Breast epithelium (tissue), 4 donors: Measurements from ENCODE around the gene MAST4. TPM values are rescaled to one million over a fixed set of nuclear protein-coding genes. Genes with fewer than 3 reads are reported as not detected.

Source experiments
- DNase-seq, 2 donors: peaks; one replicate each; pipeline ENCODE4 v3.0.0-alpha.2; 2019; ENCODE audit warnings: low spot score in 2 of 2
- H3K27ac ChIP-seq, 2 donors: fragments of 200-600 bp; sonication (generic) in 1 of 2; one replicate each; pipeline ENCODE4 v1.5.1; 2016 to 2019; ENCODE audit warnings: mild to moderate bottlenecking in 1 of 2
- H3K27me3 ChIP-seq, 2 donors: fragments of 200-600 bp; sonication (generic) in 1 of 2; one replicate each; pipeline versions ENCODE4 v1.5.1 to v1.6.0; 2017 to 2019; ENCODE audit warnings: control low read depth in 1 of 2, mild to moderate bottlenecking in 1 of 2
- H3K36me3 ChIP-seq: fragments of 200-600 bp; one replicate; pipeline ENCODE4 v1.5.1; 2019
- H3K4me1 ChIP-seq, 2 donors: fragments of 200-600 bp; sonication (generic); one replicate each; pipeline ENCODE4 v1.5.1; 2016 to 2019; ENCODE audit warnings: control low read depth in 1 of 2
- H3K4me3 ChIP-seq, 3 donors: fragments of 200-600 bp; sonication (generic); 1 replicate in 2 of 3; 2 replicates in 1 of 3; pipeline ENCODE4 v1.5.1; 2016 to 2019; ENCODE audit warnings: mild to moderate bottlenecking in 3 of 3, moderate library complexity in 2 of 3
- H3K9me3 ChIP-seq, 2 donors: fragments of 200-600 bp; sonication (generic) in 1 of 2; one replicate each; pipeline ENCODE4 v1.5.1; 2016 to 2019; ENCODE audit warnings: control low read depth in 1 of 2
- POLR2A ChIP-seq: fragments of 450-650 bp; IDR thresholded peaks from one replicate; pipeline ENCODE4 v1.6.1; 2016; ENCODE audit warnings: antibody characterized with exemption, mild to moderate bottlenecking, moderate library complexity
- POLR2AphosphoS5 ChIP-seq, 3 donors: sonication (generic); formaldehyde crosslinking; IDR thresholded peaks; one replicate each; pipeline ENCODE4 v1.6.1; 2017; ENCODE audit warnings: antibody characterized with exemption in 3 of 3
- intact Hi-C: fragments of 100-400 bp; cut with DNase I; formaldehyde crosslinking; loops from one replicate; pipeline ENCODE4 v1.15.1; 2023; ENCODE audit warnings: low total_unique reads
- total RNA-seq, 3 donors: library from RNA; depleted of rRNA; stranded (reverse); fragments of >200 nt; gene quantifications; one replicate each; pipeline ENCODE4 v1.1.0, GENCODE V29; 2016
- TF ChIP-seq, protein P1 (sequence below), 3 donors: fragments of 450-650 bp; IDR thresholded peaks; one replicate each; pipeline ENCODE4 v1.5.1; 2016 to 2017; ENCODE audit warnings: antibody characterized with exemption in 3 of 3, mild to moderate bottlenecking in 3 of 3, moderate library complexity in 3 of 3

Gene MAST4
- total RNA-seq, 3 donors from 2014 or later, result 28.0 to 61.5 (median 50.1) TPM

DNA sequence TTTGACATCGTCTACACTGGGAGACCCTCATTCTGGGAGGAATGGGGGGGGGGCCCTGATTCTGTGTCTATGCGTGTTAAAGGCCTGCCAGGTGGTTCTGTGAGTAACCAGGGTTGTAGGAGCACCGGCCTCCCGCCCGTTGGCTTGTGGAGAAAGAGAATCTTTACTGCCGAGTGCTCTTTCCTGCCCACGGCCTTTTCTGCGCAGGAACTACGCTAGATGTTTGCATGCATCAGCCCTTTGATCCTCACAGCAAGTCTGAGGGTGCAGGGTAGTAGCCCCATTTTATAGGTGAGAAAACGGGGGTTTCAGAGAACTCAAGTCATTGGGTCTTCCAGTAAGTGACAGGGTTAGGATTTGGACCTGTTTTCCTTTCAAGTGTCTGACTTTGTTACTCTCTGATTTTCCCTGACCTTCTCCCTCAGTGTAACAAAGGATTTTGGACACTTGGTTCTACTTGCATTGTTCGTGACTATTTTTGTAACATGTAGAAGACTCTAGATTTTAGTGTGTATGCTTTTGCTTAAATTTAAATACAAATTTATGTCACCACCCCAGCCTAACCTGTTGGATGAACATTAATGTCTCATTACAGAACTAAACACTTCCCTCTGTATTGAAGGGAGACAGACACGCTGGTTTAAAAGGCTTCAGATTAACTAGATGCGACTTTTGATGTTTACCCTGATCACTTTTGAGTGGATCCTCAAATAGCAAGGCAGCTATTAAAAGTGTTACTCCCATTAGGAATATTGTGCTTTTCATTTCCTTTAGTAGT is 22.0 kb downstream of the MAST4 start:
- Histone ChIP-seq H3K9me3 (no peaks in the 10 kb centered on the region), H3K27ac (no peak overlapping the region), H3K4me1 (no peaks in the 10 kb centered on the region), H3K4me3 (no peak overlapping the region), H3K36me3 (no peaks in the 10 kb centered on the region), H3K27me3 (no peaks in the 10 kb centered on the region)
- TF ChIP-seq, protein P1, sequence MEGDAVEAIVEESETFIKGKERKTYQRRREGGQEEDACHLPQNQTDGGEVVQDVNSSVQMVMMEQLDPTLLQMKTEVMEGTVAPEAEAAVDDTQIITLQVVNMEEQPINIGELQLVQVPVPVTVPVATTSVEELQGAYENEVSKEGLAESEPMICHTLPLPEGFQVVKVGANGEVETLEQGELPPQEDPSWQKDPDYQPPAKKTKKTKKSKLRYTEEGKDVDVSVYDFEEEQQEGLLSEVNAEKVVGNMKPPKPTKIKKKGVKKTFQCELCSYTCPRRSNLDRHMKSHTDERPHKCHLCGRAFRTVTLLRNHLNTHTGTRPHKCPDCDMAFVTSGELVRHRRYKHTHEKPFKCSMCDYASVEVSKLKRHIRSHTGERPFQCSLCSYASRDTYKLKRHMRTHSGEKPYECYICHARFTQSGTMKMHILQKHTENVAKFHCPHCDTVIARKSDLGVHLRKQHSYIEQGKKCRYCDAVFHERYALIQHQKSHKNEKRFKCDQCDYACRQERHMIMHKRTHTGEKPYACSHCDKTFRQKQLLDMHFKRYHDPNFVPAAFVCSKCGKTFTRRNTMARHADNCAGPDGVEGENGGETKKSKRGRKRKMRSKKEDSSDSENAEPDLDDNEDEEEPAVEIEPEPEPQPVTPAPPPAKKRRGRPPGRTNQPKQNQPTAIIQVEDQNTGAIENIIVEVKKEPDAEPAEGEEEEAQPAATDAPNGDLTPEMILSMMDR (IDR thresholded peaks at IDR 0.05), result no peak
- TF ChIP-seq POLR2AphosphoS5 (IDR thresholded peaks at IDR 0.05), result no peak
- TF ChIP-seq POLR2A, result no peak
- no peak for DNase-seq
- intact Hi-C loops, result no loop called here

DNA sequence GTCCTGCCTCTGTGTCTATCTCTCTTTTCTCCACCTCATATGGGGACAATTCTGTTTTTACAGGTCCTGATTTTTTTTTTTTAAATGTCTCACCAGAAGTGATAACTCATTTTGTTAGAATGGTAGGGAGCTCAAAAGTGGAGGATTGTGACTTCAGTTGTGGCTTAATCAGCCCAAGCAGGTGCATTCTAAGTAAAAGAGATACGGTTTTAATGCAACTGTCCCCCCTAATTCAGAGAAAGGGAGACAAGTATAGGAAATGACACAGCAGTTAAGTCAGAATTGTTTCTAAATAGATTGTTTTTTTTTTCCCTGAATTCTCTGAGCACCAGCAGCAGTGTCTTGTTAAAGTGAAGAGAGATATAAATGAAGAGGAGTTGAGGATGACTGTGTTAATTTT is 24.5 kb downstream of the MAST4 start:
- no peaks in the 10 kb centered on the region for H3K9me3 ChIP-seq
- intact Hi-C loops, result loop anchor here (5.0 kb wide), 1 partner anchor 562 kb away; no protein-coding TSS in a partner anchor
- H3K27ac ChIP-seq, result no peak overlapping the region
- DNase-seq, result no peak
- no peaks in the 10 kb centered on the region for H3K36me3 ChIP-seq
- no peaks in the 10 kb centered on the region for H3K27me3 ChIP-seq
- TF ChIP-seq POLR2AphosphoS5 (IDR thresholded peaks at IDR 0.05) (no peak), POLR2A (no peak)
- TF ChIP-seq, protein P1 (IDR thresholded peaks at IDR 0.05), result no peak
- H3K4me1 ChIP-seq, result no peaks in the 10 kb centered on the region
- H3K4me3 ChIP-seq, result no peak overlapping the region

DNA sequence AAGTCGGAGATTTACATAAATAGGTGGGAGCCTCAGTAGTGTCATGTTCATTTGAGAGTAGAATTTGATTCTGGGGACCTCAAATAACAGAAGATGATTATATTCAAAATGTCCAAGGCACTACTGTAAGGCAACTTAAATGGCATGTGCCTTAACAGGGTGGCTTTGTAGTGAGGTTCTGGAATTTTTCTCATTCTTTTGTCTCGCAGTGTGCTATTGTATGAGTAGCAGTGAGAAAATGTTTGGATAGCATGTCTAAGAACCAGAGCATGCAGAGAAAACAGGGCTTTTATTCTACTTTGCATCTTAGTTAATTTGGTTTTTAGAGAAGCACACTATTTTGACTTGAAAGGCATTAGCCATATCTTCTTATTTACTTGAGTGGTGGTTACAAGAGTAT is 25.0 kb downstream of the MAST4 start:
- H3K9me3 ChIP-seq, result no peaks in the 10 kb centered on the region
- H3K4me1 ChIP-seq, result no peaks in the 10 kb centered on the region
- no peaks in the 10 kb centered on the region for H3K36me3 ChIP-seq
- TF ChIP-seq, protein P1 (IDR thresholded peaks at IDR 0.05), result no peak
- TF ChIP-seq POLR2AphosphoS5 (IDR thresholded peaks at IDR 0.05) (no peak), POLR2A (no peak)
- intact Hi-C loops, result loop anchor here (5.0 kb wide), 1 partner anchor 561 kb away; no protein-coding TSS in a partner anchor
- no peaks in the 10 kb centered on the region for H3K27me3 ChIP-seq
- DNase-seq, result no peak
- H3K4me3 ChIP-seq, result no peak overlapping the region
- H3K27ac ChIP-seq, result no peak overlapping the region

DNA sequence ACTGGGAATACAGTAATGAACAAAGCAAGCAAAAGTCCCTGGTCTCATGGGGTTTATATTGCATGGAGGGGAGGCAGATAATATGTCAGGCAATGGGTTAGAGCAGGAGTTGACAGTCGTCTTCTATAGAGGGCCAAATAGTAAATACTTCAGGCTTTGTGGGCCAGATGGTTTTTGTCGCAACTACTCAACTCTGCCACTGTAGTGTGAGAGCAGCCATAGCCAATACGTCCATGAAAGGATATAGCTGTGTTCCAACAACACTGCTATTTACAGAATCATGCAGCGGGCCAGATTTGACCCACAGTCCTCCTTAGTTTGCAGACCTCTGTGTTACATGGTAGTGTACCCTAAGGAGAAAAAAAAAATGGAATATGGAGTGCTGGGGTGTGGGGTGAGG is 25.5 kb downstream of the MAST4 start:
- no peak overlapping the region for H3K4me3 ChIP-seq
- intact Hi-C loops, result loop anchor here (5.0 kb wide), 1 partner anchor 561 kb away; no protein-coding TSS in a partner anchor
- DNase-seq, result no peak
- H3K9me3 ChIP-seq, result no peaks in the 10 kb centered on the region
- TF ChIP-seq, protein P1 (IDR thresholded peaks at IDR 0.05), result no peak
- TF ChIP-seq POLR2A (no peak), POLR2AphosphoS5 (IDR thresholded peaks at IDR 0.05) (no peak)
- no peaks in the 10 kb centered on the region for H3K4me1 ChIP-seq
- no peaks in the 10 kb centered on the region for H3K36me3 ChIP-seq
- H3K27ac ChIP-seq, result no peak overlapping the region
- H3K27me3 ChIP-seq, result no peaks in the 10 kb centered on the region

DNA sequence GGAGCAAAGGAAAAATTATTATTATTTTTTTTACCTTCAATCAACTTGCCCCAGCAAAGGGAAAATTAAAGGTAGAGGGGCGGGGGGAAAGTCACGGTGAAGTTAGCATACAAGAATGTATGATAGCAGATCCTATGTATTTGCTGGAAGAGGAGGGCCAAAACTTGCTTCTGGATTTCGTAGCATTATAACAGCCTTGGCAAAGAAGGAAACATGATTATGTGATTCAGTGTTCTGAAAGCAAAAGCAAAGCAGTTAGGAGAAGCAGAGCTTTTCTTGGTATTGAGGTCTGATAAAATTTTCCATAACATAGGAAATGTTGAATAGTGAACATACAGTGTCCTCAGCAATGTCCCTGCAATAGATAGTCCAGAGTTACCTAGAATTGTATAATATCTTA is 32.4 kb downstream of the MAST4 start:
- no peak overlapping the region for H3K27ac ChIP-seq
- intact Hi-C loops, result no loop called here
- DNase-seq, result no peak
- no peak overlapping the region for H3K4me3 ChIP-seq
- TF ChIP-seq POLR2A (no peak), POLR2AphosphoS5 (IDR thresholded peaks at IDR 0.05) (no peak)
- TF ChIP-seq, protein P1 (IDR thresholded peaks at IDR 0.05), result no peak
- H3K4me1 ChIP-seq, result no peaks in the 10 kb centered on the region
- no peaks in the 10 kb centered on the region for H3K27me3 ChIP-seq
- H3K9me3 ChIP-seq, result no peaks in the 10 kb centered on the region
- H3K36me3 ChIP-seq, result no peaks in the 10 kb centered on the region
